Mesothelial cell of epicardium (in vitro differentiated cells): ENCODE results near the gene ST13. TPM values are rescaled to one million over a fixed set of nuclear protein-coding genes. Genes with fewer than 3 reads are reported as not detected.

Source experiments
- DNase-seq, 2 experiments: peaks; one replicate each; pipeline ENCODE4 v3.0.0; 2021; ENCODE audit warnings: low spot score in 2 of 2; ENCODE audit not compliant: unreplicated experiment in 2 of 2
- H3K27ac Mint-ChIP-seq: 2 replicates; pipeline ENCODE4 v1.8.0; 2021; ENCODE audit warnings: mixed read lengths
- H3K27me3 Mint-ChIP-seq: 2 replicates; pipeline ENCODE4 v1.8.0; 2021; ENCODE audit warnings: low read depth, mixed read lengths
- H3K36me3 Mint-ChIP-seq: 2 replicates; pipeline ENCODE4 v1.8.0; 2021; ENCODE audit warnings: mixed read lengths
- H3K4me1 Mint-ChIP-seq: 2 replicates; pipeline ENCODE4 v1.8.0; 2021; ENCODE audit warnings: mixed read lengths
- H3K4me3 Mint-ChIP-seq: 2 replicates; pipeline ENCODE4 v1.8.0; 2021; ENCODE audit warnings: mild to moderate bottlenecking, moderate library complexity, mixed read lengths
- H3K9me3 Mint-ChIP-seq: 2 replicates; pipeline ENCODE4 v1.8.0; 2021; ENCODE audit warnings: mixed read lengths
- total RNA-seq: library from RNA; stranded (reverse); gene quantifications from 3 replicates; pipeline ENCODE4 v1.2.1, GENCODE V29; 2021
- TF ChIP-seq, protein P1 (sequence below): fragments of 200-600 bp; sonication (generic); IDR thresholded peaks from one replicate; pipeline ENCODE4 v1.5.0; 2021; ENCODE audit warnings: antibody characterized with exemption; ENCODE audit not compliant: unreplicated experiment

Gene ST13
- total RNA-seq = 327 to 365 TPM (median 344 TPM) in 3 replicates

DNA sequence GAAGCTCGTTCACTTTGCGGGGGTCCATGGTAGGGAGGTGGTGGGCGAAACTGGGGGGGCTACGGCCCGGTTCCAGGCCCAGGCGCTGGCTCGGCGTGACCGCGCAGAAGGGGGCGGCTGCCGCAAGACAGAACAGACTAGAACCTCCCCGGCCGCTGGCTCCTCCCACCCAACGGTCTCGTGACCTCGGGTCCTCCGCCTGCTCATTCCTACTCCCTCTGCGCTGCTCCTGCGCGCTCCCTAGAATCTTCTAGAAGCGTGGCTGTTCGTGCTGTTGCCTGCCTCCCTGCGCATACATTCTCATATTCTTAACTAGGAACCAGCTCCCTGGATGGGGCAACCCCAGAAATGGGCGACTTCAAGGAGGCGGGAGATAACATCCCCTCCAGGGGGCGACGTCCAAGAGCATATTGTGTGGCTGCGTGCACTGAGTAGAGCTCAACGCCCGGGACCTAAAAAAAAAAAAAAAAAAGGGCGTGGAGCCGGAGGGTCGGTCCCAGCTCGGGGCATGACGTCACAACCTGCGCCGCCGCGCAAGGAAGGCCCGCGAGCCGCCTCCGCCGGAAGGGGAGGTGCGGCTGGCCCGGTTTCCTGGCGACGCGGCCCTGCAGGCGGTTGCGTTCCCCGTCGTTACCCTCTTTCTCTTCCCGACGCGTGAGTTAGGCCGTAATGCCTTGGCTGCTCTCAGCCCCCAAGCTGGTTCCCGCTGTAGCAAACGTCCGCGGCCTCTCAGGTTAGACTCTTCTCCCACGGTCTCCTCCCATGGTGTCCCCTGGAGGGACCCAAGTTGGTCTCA is at the start of gene ST13, which contains the start of gene XPNPEP3:
Gene ST13 (minus strand): TSS at position 127 of the 796 bp plus-strand sequence. CDS start 99 bp downstream, at position 28.
Gene XPNPEP3 (plus strand): TSS at position 636 of the 796 bp plus-strand sequence. CDS start 34 bp downstream, at position 670.
- TF ChIP-seq, protein P1, sequence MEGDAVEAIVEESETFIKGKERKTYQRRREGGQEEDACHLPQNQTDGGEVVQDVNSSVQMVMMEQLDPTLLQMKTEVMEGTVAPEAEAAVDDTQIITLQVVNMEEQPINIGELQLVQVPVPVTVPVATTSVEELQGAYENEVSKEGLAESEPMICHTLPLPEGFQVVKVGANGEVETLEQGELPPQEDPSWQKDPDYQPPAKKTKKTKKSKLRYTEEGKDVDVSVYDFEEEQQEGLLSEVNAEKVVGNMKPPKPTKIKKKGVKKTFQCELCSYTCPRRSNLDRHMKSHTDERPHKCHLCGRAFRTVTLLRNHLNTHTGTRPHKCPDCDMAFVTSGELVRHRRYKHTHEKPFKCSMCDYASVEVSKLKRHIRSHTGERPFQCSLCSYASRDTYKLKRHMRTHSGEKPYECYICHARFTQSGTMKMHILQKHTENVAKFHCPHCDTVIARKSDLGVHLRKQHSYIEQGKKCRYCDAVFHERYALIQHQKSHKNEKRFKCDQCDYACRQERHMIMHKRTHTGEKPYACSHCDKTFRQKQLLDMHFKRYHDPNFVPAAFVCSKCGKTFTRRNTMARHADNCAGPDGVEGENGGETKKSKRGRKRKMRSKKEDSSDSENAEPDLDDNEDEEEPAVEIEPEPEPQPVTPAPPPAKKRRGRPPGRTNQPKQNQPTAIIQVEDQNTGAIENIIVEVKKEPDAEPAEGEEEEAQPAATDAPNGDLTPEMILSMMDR = peak; percentile 25
- Mint-ChIP-seq H3K4me1 (peaks cover 52% of the 10 kb centered on the region), H3K4me3 (peak within 1 kb of the TSS; percentile 96), H3K9me3 (no peaks in the 10 kb centered on the region), H3K27ac (peak within 1 kb of the TSS; percentile 100), H3K27me3 (no peaks in the 10 kb centered on the region), H3K36me3 (peaks cover 7% of the 10 kb centered on the region)
- DNase-seq = peak; percentile 93 to 96

DNA sequence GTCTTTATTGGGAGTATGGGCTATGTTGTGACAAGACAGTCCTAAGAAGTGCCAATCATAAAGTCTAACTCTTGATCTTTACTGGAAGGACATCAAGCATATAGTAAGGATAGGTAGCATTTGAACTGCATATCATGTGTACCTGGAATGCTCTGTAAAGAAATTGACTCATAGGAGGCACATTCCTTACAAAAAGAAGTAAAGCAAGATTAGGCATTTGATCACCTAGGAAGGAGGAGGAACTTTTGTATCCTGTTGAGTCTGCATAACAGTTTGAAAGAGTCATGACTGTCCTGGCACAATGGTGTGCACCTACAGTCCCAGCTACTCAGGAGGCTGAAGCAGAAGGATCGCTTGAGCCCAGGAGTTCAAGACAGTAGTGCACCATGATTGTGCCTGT is 47.7 kb upstream of the ST13 start:
- Mint-ChIP-seq H3K9me3 (no peaks in the 10 kb centered on the region), H3K27ac (no peak overlapping the region), H3K36me3 (peaks cover 24% of the 10 kb centered on the region), H3K27me3 (no peaks in the 10 kb centered on the region), H3K4me1 (no peaks in the 10 kb centered on the region), H3K4me3 (no peak overlapping the region)
- TF ChIP-seq, protein P1 = no peak
- no peak for DNase-seq

DNA sequence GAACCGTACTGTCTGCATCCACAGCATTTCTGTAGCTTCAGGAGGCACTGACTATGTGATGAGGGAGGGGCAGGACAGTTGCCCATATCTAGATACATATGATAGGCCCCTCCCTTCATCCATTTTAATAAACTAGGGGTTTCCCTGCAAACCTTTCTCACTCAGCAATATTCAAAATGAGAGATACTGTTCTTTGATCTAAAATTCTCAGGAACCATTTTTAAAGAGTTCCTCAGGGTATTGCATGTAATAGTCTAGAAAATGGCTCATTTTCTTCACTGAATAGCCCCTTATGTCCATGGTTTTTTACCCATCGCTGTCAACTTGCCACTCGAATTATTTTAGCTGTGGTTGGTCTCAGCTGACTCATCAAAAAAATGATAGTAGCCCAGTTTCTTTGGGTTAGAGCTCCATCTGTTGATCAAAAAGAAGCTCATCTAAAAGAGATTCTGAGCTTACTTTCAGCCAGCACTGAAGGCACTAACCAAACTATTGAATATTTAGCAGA is 42.5 kb upstream of the ST13 start:
- TF ChIP-seq, protein P1 = no peak

DNA sequence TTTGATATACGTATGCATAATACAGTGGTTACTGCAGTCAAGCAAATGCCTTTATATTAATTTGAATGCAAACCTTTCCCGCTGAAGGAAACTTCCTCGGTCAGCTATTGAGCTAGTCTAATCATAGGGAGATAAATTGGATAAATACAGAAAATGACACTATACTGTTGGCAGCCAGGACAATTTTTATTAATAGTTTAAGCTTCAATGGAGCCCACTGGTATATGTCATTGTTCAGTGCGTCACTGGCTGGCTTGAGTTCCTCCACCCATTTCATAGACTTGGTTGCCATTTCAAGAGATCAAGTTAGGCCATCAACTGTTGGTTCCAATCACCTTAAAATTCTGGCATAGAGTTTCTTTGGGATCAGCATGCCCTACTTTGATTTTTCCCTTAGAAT is 38.0 kb upstream of the ST13 start:
- H3K36me3 Mint-ChIP-seq = peaks cover 11% of the 10 kb centered on the region
- H3K4me3 Mint-ChIP-seq = no peak overlapping the region
- no peaks in the 10 kb centered on the region for H3K9me3 Mint-ChIP-seq
- TF ChIP-seq, protein P1 = no peak
- DNase-seq = no peak
- peaks cover 2% of the 10 kb centered on the region for H3K4me1 Mint-ChIP-seq
- H3K27ac Mint-ChIP-seq = no peak overlapping the region
- no peaks in the 10 kb centered on the region for H3K27me3 Mint-ChIP-seq

More for the DNA sequence above, 42.5 kb upstream of the ST13 start:
- Mint-ChIP-seq H3K27ac (no peak overlapping the region), H3K4me3 (no peak overlapping the region), H3K27me3 (no peaks in the 10 kb centered on the region), H3K36me3 (peaks cover 11% of the 10 kb centered on the region), H3K4me1 (peaks cover 2% of the 10 kb centered on the region), H3K9me3 (no peaks in the 10 kb centered on the region)
- DNase-seq = no peak

DNA sequence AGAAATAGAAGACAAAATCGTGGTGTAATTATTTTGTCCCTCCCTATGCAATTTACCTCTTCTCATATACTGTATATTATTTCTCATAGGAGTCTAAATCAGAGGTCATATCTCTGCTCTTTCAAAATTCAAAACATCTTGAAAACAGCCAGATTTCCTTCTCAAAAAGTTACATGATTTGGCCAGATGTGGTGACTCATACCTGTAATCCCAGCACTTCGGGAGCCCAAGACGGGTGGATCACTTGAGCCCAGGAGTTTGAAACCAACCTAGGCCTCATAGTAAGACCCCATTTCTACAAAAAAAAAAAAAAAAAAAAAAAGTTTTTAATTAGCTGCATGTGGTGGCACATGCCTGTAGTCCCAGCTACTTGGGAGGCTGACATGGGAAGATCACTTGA is 34.4 kb upstream of the ST13 start:
- no peaks in the 10 kb centered on the region for H3K4me1 Mint-ChIP-seq
- H3K27ac Mint-ChIP-seq = no peak overlapping the region
- H3K9me3 Mint-ChIP-seq = no peaks in the 10 kb centered on the region
- H3K36me3 Mint-ChIP-seq = peaks cover 33% of the 10 kb centered on the region
- H3K4me3 Mint-ChIP-seq = no peak overlapping the region
- H3K27me3 Mint-ChIP-seq = no peaks in the 10 kb centered on the region
- TF ChIP-seq, protein P1 = no peak
- DNase-seq = no peak
